Activated naive CD8-positive, alpha-beta T cell (primary cell): ENCODE measurements around the gene BCAR3.

Experiments used
- H3K27ac Mint-ChIP-seq: one replicate; pipeline ENCODE4 v1.8.0; 2021; ENCODE audit warnings: mixed read lengths
- H3K27me3 Mint-ChIP-seq: one replicate; pipeline ENCODE4 v1.8.0; 2021; ENCODE audit warnings: mixed read lengths
- H3K36me3 Mint-ChIP-seq: one replicate; pipeline ENCODE4 v1.8.0; 2021; ENCODE audit warnings: mixed read lengths
- H3K4me1 Mint-ChIP-seq: one replicate; pipeline ENCODE4 v1.8.0; 2021; ENCODE audit warnings: low read depth, mixed read lengths
- H3K4me3 Mint-ChIP-seq: one replicate; pipeline ENCODE4 v1.8.0; 2021; ENCODE audit warnings: mild to moderate bottlenecking, mixed read lengths
- H3K9me3 Mint-ChIP-seq: one replicate; pipeline ENCODE4 v1.8.0; 2021; ENCODE audit warnings: low read depth, mixed read lengths

Gene BCAR3

GRCh38 chr1:93603106-93603505 is 78.5 kb downstream of the BCAR3 start:
- Mint-ChIP-seq H3K4me1 (peaks cover 3% of the 10 kb centered on the region), H3K27ac (no peak overlapping the region), H3K4me3 (no peak overlapping the region), H3K36me3 (no peaks in the 10 kb centered on the region), H3K9me3 (no peaks in the 10 kb centered on the region), H3K27me3 (no peaks in the 10 kb centered on the region)

GRCh38 chr1:93602101-93602500 is 79.5 kb downstream of the BCAR3 start:
- no peak overlapping the region for H3K27ac Mint-ChIP-seq
- H3K9me3 Mint-ChIP-seq = no peaks in the 10 kb centered on the region
- no peaks in the 10 kb centered on the region for H3K27me3 Mint-ChIP-seq
- no peaks in the 10 kb centered on the region for H3K36me3 Mint-ChIP-seq
- H3K4me3 Mint-ChIP-seq = no peak overlapping the region
- H3K4me1 Mint-ChIP-seq = no peaks in the 10 kb centered on the region

DNA sequence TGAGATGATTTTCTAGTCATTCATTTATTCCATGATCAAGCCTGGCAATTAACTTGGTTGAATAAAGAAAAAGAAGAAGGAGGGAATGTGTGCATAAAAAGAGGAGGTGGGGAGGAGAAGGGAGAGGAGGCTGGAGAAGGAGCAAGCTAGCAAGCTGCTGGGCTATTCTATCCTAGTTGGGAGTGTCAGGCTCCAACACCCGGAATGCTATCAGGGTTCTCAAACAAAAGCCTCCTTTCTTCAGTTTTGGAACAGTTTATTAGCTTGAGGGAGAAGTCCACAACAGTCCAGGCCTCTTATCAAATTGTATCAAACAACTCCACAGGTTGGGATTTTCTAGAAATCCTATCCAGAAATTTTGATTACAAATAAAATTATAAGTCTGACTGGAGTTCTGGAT is 80.0 kb downstream of the BCAR3 start:
- Mint-ChIP-seq H3K36me3 (no peaks in the 10 kb centered on the region), H3K4me3 (no peak overlapping the region), H3K27me3 (no peaks in the 10 kb centered on the region), H3K4me1 (no peaks in the 10 kb centered on the region), H3K27ac (no peak overlapping the region), H3K9me3 (no peaks in the 10 kb centered on the region)

DNA sequence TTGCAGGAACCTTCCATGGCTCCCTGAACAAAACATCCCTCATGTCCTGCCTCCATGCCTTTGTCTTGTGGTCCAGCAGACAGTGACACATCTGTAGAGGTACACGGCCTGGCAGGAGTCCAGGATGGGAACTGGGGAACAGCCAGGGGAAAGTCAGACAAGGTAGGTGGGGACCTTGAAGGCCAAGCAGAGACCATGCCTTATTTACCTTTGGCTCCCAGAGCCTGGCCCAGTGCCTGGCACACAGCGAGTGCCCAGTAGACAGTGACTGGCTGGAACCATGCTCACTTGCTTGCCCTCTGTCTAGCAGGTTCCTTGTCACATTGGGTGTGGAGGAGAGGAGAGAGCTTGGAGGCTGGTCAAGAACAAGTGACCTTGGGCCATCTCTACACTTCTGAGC is 81.0 kb downstream of the BCAR3 start:
- H3K4me1 Mint-ChIP-seq = no peaks in the 10 kb centered on the region
- H3K27ac Mint-ChIP-seq = no peak overlapping the region
- H3K27me3 Mint-ChIP-seq = no peaks in the 10 kb centered on the region
- H3K9me3 Mint-ChIP-seq = no peaks in the 10 kb centered on the region
- H3K36me3 Mint-ChIP-seq = no peaks in the 10 kb centered on the region
- no peak overlapping the region for H3K4me3 Mint-ChIP-seq

DNA sequence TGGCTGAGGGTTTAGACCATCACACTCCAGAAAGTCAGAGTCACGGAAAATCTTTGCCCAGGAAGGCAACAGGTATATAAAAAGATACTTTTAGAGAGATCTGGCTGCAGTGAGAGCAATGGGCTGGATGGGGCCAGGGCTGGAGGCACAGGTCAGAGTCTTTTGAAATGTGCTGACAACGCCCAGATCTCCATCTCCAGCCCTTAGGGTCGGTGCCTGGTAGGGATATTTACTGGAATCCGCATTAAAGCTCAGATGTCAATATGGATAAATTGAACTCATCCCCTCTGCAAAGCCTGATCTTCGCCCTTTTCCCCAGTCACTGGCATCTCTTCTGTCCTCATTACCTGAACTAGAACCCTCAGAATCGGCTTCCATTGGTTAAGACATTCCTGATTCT is 82.2 kb downstream of the BCAR3 start:
- Mint-ChIP-seq H3K36me3 (no peaks in the 10 kb centered on the region), H3K27me3 (no peaks in the 10 kb centered on the region), H3K27ac (no peak overlapping the region)

GRCh38 chr1:93598861-93599439 is 82.7 kb downstream of the BCAR3 start:
- Mint-ChIP-seq H3K4me3 (no peak overlapping the region), H3K27ac (no peak overlapping the region), H3K27me3 (no peaks in the 10 kb centered on the region), H3K9me3 (no peaks in the 10 kb centered on the region), H3K36me3 (no peaks in the 10 kb centered on the region), H3K4me1 (no peaks in the 10 kb centered on the region)

More for the DNA sequence above, 82.2 kb downstream of the BCAR3 start:
- Mint-ChIP-seq H3K4me3 (no peak overlapping the region), H3K4me1 (no peaks in the 10 kb centered on the region), H3K9me3 (no peaks in the 10 kb centered on the region)

GRCh38 chr1:93598396-93598795 is 83.2 kb downstream of the BCAR3 start:
- Mint-ChIP-seq H3K9me3 (no peaks in the 10 kb centered on the region), H3K27me3 (no peaks in the 10 kb centered on the region), H3K4me1 (no peaks in the 10 kb centered on the region), H3K4me3 (no peak overlapping the region), H3K36me3 (no peaks in the 10 kb centered on the region), H3K27ac (no peak overlapping the region)

DNA sequence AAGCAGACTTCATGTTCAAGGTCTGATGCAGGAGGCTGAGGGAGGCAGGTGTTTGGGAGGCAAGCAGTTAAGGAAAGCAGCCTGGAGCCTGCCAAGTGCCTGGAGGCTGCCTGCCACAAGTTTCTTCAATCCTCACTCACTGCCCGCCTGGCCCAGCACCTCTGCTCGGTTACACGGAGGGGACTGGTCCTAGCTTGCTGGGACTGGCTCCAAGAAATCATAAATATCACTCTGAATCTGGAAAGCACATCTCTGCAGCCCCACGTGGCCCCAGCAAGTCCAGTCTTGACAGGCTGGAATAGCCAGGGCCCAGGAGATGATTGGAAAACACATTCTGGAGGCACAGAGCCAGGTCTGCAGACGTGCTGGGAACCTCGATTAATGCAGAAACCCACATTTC is 83.9 kb downstream of the BCAR3 start:
- Mint-ChIP-seq H3K27ac (no peak overlapping the region), H3K9me3 (no peaks in the 10 kb centered on the region), H3K36me3 (no peaks in the 10 kb centered on the region), H3K27me3 (no peaks in the 10 kb centered on the region), H3K4me3 (no peak overlapping the region), H3K4me1 (no peaks in the 10 kb centered on the region)

DNA sequence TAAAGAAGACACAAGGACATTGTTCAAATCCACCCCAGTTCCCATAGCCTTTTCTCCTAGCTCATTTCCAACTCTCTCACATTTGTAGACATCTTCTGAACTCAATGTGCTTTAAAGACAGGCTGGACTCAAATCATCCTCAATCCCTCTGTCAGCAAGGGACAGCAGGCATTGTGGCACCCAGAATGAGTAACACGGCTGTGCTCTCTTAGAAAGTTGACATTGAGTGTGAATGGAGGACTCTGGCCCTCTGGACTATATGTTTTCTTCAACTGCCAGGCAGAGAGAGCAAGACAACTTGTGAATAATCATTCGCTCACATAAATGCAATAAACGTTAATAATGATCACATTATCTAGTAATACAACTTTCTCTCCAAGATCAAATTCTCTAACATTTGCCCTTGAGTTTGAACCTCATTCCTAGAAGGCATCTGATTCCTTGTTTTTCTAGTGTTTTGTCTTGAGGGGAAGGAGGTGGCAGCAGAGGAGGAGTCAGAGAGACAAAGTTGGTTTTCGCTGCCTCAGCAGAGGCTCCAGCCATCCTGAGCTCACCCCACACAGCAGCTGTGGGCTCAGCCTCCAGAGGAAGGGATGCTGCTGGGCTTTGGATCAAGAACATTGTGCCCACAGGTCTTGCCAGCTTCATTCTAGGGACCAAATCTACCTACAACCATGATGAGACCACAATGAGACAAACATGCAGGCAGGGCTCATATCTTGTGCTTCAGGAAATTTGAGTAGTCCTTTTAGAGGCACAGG is 85.1 kb downstream of the BCAR3 start:
- H3K9me3 Mint-ChIP-seq = no peaks in the 10 kb centered on the region
- no peaks in the 10 kb centered on the region for H3K36me3 Mint-ChIP-seq
- peaks cover 8% of the 10 kb centered on the region for H3K4me1 Mint-ChIP-seq
- H3K4me3 Mint-ChIP-seq = no peak overlapping the region
- no peaks in the 10 kb centered on the region for H3K27me3 Mint-ChIP-seq
- peak overlapping the region; percentile 24 for H3K27ac Mint-ChIP-seq

GRCh38 chr1:93595743-93596142 is 85.9 kb downstream of the BCAR3 start:
- Mint-ChIP-seq H3K27ac (no peak overlapping the region), H3K27me3 (no peaks in the 10 kb centered on the region), H3K36me3 (no peaks in the 10 kb centered on the region), H3K4me3 (no peak overlapping the region), H3K9me3 (no peaks in the 10 kb centered on the region), H3K4me1 (peaks cover 14% of the 10 kb centered on the region)

DNA sequence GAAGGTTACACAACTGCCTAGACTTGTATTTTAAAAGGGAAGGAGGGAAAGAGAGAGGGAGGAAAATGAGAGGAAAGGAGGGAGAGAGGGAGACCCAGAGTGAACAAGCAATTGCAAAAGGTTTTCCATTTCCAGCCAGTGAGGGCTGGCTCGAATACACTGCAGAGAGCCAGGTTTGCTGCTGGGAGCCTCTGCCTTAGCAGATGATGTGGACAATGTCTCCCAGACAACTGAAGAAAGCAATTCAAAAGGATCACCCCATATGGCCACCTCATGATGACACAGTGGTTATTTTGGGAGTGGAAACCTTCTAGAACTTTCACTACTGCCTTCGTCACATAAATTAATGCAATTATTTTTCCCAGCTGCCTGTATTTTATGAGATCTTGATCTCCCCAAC is 86.4 kb downstream of the BCAR3 start:
- Mint-ChIP-seq H3K4me3 (no peak overlapping the region), H3K27me3 (no peaks in the 10 kb centered on the region), H3K9me3 (no peaks in the 10 kb centered on the region), H3K27ac (no peak overlapping the region), H3K4me1 (peaks cover 19% of the 10 kb centered on the region), H3K36me3 (no peaks in the 10 kb centered on the region)

DNA sequence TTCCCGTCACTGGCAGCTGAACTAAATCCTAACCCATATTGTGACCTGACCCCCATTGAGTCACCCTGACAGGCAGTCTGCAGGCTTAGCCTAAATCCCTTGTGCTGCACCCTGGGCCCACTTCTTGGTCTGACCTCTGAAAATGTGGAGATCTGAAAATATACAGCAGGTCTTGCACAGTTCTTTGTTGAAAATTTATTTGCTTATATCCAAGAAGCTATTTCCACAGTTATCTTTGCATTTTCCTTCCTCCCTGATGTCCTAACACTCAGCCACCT is 87.1 kb downstream of the BCAR3 start:
- peaks cover 23% of the 10 kb centered on the region for H3K4me1 Mint-ChIP-seq
- H3K27ac Mint-ChIP-seq = no peak overlapping the region

GRCh38 chr1:93593854-93594602 is 87.6 kb downstream of the BCAR3 start:
- Mint-ChIP-seq H3K36me3 (no peaks in the 10 kb centered on the region), H3K4me3 (no peak overlapping the region), H3K27ac (no peak overlapping the region), H3K27me3 (no peaks in the 10 kb centered on the region), H3K9me3 (no peaks in the 10 kb centered on the region), H3K4me1 (peaks cover 25% of the 10 kb centered on the region)

More for the DNA sequence above, 87.1 kb downstream of the BCAR3 start:
- Mint-ChIP-seq H3K9me3 (no peaks in the 10 kb centered on the region), H3K27me3 (no peaks in the 10 kb centered on the region), H3K4me3 (no peak overlapping the region), H3K36me3 (no peaks in the 10 kb centered on the region)

- H3K27me3 Mint-ChIP-seq = no peaks in the 10 kb centered on the region
- H3K27ac Mint-ChIP-seq = no peak overlapping the region
- no peak overlapping the region for H3K4me3 Mint-ChIP-seq
Measured at GRCh38 chr1:93592551-93592949, 89.1 kb downstream of the BCAR3 start.

GRCh38 chr1:93591676-93592550 is 89.7 kb downstream of the BCAR3 start:
- Mint-ChIP-seq H3K27ac (no peak overlapping the region), H3K9me3 (no peaks in the 10 kb centered on the region), H3K27me3 (no peaks in the 10 kb centered on the region), H3K4me1 (peaks cover 25% of the 10 kb centered on the region), H3K36me3 (no peaks in the 10 kb centered on the region), H3K4me3 (peak overlapping the region; percentile 51)

More at GRCh38 chr1:93592551-93592949, 89.1 kb downstream of the BCAR3 start:
- Mint-ChIP-seq H3K36me3 (no peaks in the 10 kb centered on the region), H3K4me1 (peaks cover 25% of the 10 kb centered on the region), H3K9me3 (no peaks in the 10 kb centered on the region)
